HG03342 (cell line): ENCODE data around the gene FYB1.
"Not testable (repeated sequence)": the region's sequence is repeated elsewhere in the genome, so short reads cannot be mapped to it uniquely, and the experiment has no call there.

ENCODE experiments used
- ATAC-seq: cut with Tn5 transposase; IDR thresholded peaks from one replicate; pipeline ENCODE4 v1.9.1; 2021; ENCODE audit warnings: mild to moderate bottlenecking, moderate library complexity; ENCODE audit not compliant: unreplicated experiment

Gene FYB1

DNA sequence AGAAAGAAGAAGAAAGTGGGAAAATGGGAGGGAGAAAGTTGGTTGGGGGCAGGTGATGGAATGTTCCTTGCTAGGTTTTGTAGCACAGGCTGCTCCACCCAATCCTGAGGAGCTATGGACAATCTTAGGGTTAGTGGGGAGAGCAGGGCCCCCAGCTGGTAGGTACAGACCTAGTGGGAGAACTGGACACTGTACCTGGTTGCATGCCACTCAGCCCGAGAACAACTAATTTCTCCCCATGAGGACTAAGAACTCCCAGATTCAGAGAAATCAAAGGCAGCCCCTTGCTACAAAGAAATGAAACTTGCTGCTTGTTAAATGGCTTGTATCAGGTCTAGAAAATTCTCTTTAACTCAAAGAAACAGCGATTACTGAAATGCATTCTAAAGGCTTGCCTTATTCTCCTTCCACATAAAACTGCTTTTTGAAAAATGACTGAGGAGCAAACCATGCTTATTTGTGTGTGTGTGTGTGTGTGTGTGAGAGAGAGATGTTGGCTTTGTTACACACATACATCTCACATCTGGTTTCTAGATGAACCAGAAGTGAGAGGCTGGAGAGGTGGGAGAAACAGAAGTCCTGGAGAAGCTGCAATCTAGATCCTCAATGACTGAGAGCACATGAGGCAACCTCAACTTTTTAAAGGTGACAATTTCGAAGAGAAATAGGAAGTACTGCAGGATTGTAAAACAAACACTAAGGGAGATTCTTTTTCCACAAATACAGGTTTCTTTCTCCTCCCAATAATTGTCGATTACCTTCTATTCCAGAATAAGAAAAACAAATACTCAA, 28.9 kb downstream of the FYB1 start:
- no peak for ATAC-seq

DNA sequence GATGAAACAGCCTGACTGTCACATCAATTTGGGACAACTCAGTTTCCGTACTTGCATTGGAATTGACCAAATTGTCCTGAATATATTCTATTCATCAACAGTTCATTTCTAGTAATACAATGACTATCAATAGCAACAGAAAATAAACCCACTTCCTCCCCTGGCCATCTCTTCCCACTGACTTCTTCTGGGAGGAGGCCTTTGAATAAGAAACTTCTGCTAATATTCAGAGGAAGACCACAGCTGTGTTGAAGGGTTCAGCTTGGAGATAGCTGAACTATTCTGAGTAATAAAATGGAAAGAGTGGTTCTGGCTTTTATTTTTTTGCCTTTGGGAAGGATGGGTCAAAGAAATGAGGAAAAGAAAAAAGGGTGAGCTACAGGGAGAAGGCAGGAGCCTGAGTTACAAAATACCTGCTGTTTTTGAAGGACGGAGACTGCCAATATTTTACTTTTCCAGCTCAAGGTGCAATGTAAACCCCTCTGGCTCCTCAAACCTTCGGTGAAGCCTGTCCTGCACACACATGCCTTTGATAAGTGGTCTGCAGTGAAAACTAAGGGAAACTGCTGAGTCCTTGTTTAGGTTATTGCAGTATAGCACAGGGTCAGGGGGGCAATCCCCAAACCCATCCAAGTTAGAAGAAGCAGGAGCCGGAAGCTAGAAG, 29.9 kb downstream of the FYB1 start:
- no peak for ATAC-seq

DNA sequence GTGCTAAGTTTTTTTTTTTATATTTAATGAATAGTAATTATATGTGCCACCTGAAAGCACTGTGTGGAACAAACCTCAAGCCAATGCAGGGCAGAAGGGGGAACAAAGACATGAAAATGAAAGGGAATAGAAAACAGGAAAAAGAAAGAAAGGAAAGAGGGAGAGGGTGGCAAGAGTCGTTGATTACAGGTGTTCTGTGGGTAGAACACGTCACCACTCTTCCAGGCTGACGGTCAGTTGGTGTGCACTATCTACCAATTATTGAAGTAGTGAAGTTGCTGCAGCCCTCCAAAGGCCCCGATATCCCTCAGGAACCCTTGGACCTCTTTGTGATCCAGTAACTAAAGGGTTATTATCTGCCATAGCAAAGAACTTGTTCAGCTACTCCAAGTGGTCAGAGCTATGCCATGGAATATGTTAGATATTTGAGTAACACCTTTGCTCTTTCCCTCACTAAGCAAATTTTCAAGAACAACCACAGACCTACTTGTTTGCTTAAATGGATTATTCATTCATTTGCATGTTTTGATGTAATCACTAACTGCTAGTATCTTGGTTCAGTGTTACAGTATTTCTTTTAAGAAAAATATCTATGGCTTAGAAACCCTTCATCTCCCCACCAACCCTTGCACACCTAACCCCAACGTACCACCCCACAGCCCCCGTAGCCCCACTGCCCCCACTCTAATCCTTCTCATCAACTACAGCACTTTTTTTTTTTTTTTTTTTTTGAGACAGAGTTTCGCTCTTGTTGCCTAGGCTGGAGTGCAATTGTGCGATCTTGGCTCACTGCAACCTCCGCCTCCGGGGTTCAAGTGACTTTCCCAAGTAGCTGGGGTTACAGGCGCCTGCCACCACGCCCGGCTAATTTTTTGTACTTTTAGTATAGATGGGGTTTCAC, 31.3 kb downstream of the FYB1 start:
- ATAC-seq = no peak

DNA sequence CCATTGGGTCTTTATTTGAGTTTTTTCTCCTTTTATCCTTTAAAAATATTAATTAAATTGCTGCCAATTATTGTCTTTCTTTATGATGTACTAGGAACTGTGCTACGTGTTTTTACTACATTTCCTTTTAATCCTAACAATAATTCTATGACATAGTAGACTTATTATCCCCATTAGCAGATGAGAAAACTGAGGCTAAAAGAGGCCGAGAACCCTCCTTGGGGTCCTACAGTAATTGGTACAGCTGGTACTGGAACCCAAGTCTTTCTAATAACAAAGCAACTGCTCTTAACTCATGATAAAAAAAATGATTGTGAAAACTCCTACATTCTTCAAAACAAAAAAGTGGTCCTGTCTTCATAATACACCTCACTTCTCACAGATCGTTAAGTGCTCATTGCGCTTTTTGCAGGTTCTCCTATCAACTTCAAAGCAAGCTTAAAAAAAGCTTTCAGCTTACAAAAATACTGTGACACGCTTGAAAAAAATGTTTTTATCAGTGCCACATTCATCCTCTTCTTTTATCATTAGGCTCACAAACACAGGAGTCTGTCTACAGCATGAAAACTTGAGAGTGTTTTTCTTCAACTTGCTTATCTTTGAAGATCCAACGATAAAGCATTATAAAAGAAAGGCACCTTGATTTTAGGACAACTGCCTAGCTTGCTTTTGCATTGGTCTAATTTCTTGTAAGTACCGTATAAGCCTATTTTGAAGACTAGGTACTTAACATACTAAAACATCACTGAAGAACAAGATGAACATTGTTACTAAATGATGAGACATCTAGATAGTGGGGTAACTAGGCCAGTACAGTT, 32.4 kb downstream of the FYB1 start:
- no peak for ATAC-seq

DNA sequence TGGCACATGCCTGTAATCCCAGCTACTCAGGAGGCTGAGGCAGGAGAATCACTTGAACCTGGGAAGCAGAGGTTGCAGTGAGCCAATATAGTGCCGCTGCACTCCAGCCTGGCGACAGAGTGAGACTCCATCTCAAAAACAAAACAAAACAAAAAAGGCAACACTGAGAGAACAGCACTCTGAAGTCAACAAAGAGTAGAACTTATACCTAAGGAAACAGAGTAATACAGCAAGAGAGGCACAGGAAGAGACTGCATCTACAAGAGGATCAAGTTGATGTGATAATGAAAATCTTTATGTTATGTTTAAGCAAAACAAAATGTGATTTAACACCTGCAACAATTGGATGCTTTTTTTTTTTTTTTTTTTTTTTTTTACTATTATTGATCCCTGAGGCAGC, 33.1 kb downstream of the FYB1 start:
- no peak for ATAC-seq

DNA sequence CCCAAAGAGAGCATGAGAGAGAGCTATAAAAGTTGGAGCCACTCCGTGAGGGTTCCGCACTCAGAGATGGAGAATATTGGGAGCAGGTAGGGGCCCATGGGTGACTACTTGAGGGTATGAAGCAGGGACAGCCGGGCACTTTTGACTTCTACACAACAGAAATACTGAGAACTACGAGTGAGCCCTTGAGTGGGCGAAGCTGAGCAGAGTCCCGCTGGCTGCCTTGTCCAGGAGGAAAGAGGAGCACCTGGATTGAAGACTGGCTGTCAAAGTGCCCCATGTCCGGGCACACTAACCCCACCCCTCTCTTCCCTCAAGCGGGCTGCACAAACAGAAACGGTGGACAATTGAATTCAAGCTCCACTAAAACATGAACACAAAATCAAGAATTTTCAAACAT, 33.6 kb downstream of the FYB1 start:
- ATAC-seq = no peak

DNA sequence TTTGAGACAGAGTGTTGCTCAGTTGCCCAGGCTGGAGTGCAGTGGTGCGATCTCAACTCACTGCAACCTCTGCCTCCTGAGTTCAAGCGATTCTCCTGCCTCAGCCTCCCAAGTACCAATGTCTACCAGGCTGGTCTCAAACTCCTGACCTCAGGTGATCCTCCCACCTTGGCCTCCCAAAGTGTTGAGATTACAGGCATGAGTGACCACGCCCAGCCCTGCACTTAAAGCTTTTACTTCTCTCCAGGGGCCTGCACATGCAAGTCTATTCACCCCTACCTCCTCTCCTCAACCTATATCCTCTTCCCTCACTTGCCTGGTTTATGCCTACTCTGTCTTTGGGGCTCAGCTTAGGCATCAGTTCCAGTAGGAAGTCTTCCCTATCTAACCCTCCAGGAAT, 39.8 kb downstream of the FYB1 start:
- not testable (repeated sequence) for ATAC-seq

DNA sequence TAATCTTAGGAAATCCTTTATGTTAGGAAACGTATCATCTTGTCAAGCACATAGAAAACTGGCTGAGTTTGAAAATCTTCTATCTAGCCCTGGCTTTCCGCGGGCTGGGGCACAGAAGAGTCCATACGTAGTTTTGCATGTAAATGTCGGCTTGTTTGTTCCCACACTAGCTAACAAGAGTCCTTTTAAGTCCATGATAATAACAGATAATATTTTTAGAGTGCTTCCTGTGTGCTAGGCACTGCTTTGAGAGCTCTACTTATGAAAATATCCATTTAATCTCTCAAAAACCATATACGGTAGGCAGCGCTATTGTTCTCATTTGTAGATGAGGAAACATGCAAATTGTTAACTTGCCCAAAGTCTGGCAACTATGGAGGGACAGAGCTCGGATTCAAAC, 40.5 kb downstream of the FYB1 start:
- no peak for ATAC-seq

DNA sequence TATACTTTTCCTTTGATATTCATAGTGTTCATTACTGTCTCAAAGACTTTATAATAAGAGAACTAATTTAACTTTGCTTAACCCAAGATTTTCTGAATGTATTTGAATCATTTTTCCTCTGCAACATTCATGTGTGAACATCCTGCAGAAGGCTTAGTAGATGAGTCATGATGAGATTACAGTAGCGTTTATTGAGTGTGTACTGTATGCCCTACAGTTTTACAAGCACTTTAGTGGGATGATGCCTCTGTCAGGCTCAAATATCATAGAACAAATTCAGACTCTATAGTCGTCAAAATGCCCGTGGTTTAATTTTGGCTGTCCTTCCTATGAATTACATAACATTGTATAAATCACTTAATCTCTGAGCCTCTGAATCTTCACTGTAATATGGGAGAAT, 41.2 kb downstream of the FYB1 start:
- ATAC-seq = no peak

DNA sequence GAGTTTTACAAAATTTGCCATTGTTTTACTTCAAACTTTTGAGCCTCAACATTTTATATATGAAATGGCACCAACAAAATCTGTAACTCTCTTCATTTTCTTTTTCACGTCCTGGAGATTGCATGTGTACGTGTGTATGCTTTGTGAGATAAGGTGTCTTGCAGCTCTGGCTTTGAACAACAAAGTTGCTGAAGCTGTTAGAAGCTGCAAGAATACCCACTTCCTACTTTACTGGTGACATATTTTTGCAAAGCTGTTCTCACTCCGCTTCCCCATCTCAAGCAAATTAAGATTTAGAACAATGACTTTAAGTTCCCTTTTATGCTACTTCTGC, 41.8 kb downstream of the FYB1 start:
- ATAC-seq = peak; percentile 72

DNA sequence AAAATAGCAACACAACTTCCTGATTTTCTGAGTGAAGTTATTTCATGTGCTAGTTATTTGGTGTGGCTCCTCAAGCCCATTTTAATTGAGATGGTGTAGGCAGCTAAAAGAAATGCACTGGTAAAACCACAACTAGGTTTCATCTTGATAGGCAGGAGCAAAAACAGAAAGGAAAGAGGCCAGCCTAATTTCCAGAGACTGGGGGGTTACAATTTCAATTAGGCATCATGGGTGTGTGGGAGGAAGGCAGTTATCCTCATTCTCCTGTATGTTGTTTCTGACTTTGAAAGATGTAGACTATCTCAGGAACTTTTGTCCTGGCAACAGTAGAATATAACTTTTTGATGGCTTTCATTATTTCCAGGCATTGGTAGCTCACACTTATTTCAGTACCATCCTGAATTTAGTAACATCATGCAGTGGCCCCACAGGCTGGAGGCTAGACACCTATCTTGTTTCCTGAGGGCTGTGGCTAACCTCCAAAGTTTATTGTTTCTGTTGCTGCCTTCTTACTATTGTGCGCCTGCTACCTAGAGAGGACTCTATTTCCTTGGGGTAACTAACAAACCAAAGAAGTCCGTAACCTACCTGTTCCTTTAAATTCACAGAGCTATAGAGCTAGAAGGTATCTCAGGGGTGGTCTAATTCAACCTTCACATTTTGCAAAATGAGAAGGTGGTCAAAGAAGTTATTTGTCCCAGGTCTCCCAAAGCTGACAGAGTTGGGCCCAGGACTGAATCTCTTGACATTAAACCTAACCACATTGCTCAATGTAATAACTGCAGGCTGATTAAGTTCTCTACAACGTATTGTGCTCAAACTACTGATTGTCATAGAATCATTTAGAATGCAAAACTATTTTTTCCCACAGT, 42.4 kb downstream of the FYB1 start:
- peak; percentile 43 for ATAC-seq

DNA sequence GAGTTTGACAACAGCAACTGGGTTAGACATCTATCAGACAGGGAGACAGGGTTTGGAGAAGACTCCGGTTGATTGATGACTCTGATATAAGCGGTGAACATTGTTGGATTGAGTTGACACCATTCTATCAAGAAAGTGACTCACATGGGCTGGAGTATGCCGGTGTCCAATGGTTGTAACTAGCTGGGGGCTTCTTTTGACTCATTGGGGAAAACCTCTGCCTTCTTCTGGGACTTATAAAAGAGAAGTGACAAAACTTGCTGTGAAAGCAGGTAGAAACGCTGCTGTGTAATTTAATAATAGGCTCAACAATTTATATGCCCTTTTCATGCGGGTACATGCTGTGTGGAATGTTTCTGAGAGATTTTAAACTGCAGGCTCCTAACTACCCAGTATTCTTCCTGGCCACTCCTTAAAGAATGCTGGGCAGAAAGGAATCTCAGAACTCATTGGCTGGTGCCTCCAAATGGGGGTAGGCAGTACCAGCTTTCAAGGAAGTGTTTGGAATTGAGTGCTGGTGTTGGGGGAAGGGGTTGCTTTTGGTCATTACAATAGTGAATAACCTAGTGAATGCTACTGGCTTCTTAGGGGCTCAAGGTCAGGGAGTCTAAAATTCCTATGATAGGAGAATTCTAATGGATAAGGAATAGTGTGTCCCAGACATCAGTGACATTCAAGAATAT, 43.9 kb downstream of the FYB1 start:
- ATAC-seq = no peak

DNA sequence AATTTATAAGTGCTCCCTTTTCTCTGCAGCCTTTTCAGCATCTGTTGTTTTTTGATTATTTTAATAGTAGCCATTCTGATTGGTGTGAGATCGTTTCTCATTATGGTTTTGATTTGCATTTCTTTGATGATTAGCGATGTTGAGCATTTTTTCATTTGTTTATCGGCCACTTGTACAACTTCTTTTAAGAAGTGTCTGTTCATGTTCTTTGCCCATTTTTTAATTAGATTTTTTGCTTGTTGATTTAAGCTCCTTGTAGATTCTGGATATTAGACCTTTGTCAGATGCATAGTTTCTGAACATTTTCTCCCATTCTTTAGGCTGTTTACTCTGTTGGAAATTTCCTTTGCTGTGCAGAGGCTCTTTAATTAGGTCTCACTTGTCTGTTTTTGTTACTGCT, 46.3 kb downstream of the FYB1 start:
- no peak for ATAC-seq

DNA sequence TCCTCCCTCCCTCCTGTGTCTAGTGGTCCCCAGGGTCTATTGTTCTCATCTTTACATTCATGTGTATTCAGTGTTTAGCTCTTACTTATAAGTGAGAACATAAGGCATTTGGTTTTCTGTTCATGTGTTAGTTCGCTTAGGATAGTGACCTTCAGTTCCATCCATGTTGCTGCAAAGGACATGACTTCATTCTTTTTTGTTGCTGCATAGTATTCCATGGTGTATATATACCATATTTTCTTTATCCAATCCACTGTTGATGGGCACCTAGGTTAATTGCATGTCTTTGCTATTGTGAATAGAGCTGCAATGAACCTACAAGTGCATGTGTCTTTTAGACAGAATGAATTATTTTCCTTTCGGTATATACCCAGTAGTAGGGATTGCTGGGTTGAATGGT, 46.8 kb downstream of the FYB1 start:
- ATAC-seq = no peak

DNA sequence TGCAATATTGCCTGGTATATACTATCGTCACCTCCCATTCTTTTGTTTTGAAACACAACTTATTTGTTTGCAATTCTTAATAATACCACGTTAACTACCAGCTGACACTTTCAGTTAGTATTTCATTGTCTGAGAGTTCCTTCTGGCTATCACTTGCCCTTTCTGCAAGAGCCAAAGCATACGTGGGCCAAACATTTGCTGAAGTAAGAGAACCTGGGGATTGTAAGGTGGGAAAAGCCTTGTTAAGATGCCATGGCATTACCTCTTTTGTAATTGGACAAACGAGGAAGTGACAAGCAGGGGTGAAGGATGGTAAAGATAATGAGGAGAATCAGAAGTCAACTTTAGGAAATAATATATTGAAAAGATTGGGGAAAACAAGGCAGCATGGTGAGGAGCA, 47.7 kb downstream of the FYB1 start:
- no peak for ATAC-seq

DNA sequence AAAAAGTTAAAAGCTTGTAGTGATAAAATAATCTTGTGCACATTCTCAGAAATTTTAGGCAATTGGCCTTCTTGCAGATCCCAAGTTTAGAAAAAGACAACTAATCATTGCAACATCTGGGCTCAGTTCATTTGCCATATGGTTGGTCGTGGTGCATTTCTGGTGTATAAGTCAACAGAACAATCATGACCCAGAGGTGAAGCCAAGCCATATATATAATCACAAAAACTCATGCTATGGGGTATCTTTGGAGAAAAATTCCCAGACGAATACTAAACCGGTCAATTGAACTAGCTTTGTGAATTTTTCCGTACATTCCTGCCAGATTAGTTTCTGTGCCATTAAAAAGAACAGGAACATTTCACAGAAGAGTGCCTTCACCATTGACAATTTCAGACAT, 50.3 kb downstream of the FYB1 start:
- ATAC-seq = no peak

DNA sequence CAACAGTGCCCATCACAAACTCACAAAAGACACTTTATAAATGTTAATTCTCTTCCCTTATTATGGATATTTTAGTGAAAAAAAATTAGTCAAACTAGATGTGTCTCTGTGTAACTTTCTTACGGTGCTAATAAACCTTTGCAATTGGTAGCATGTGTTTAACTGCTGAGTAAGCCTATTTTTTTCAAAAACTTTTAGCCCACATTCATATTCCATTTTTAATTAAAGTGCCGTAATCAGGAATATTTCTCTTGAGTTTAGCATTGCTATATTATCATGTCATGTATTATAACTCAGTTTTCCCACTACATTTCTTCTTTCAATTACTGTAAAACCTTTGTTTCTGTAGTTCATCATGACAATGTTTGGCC, 51.4 kb downstream of the FYB1 start:
- no peak for ATAC-seq

DNA sequence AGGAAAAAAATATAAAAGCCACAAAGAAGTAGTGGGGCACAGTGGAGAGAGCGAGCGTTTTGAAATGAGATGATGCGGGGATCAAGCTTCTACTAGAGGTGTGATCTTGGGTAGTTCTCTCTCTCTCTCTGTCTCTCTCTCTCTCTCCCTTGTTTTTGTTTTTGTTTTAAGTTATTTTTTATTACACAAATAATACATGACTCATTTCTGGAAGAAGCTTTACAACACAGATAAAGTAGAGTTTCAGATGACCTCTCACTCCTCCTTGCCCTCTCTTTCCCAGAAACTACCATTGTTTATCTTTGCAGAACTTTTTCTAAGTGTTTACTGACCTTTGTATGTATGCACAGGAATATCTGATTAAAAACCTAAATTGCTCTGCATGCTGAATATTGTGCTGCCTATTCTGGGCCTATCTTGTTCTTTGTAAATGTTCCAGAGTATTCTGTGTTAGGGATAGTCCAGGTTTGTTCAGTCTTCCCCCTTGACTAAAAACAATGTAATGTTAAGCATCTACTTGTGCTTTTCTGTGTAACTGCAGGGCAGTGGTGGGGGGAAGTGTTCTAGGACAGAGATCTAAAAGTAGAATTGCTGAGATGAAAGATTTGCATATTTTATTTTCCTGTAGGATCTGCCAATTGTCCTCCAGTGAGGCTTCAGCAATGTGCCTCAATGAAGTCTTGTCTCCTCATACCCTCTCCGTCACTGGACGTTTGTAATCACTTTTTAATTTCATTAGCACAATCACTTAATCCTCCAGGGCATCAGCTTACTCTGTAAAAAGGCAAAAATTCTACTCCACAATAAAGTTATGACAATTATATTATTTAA, 52.0 kb downstream of the FYB1 start:
- ATAC-seq = no peak
